ENCODE measurements around the gene CD19. TPM values are rescaled to one million over a fixed set of nuclear protein-coding genes. Genes with fewer than 3 reads are reported as not detected.
"Not testable (repeated sequence)": the region's sequence is repeated elsewhere in the genome, so short reads cannot be mapped to it uniquely, and the experiment has no call there.

CD19 gene
- 0.65 TPM for polyA plus RNA-seq (ENCODE audit: insufficient read length)

GRCh38 chr16:28931801-28932225 is at the start of gene CD19:
Gene CD19 (plus strand): TSS chr16:28931971. CDS start chr16:28932001, 30 bp downstream.
- no peak for DNase-seq (ENCODE audit: low read depth)

GRCh38 chr16:28882551-28883160 is 49.1 kb upstream of the CD19 start:
- DNase-seq (ENCODE audit: low read depth) = no peak

- DNase-seq (ENCODE audit: low read depth) = no peak
Observed at GRCh38 chr16:28883221-28883996, 48.4 kb upstream of the CD19 start.

- no peak for DNase-seq (ENCODE audit: low read depth)
Observed at GRCh38 chr16:28884045-28884444, 47.7 kb upstream of the CD19 start.

GRCh38 chr16:28886945-28887344 is 44.8 kb upstream of the CD19 start:
- no peak for DNase-seq (ENCODE audit: low read depth)

- not testable (repeated sequence) for DNase-seq (ENCODE audit: low read depth)
Observed at GRCh38 chr16:28890355-28890754, 41.4 kb upstream of the CD19 start.

- no peak for DNase-seq (ENCODE audit: low read depth)
Observed at GRCh38 chr16:28891964-28892890, 39.5 kb upstream of the CD19 start.

- no peak for DNase-seq (ENCODE audit: low read depth)
Observed at GRCh38 chr16:28893291-28893690, 38.5 kb upstream of the CD19 start.

GRCh38 chr16:28895609-28896008 is 36.2 kb upstream of the CD19 start:
- no peak for DNase-seq (ENCODE audit: low read depth)

- DNase-seq (ENCODE audit: low read depth) = no peak
Observed at GRCh38 chr16:28897826-28898225, 33.9 kb upstream of the CD19 start.

- no peak for DNase-seq (ENCODE audit: low read depth)
Observed at GRCh38 chr16:28898266-28898665, 33.5 kb upstream of the CD19 start.

GRCh38 chr16:28898942-28899341 is 32.8 kb upstream of the CD19 start:
- no peak for DNase-seq (ENCODE audit: low read depth)

GRCh38 chr16:28899882-28900590 is 31.7 kb upstream of the CD19 start:
- no peak for DNase-seq (ENCODE audit: low read depth)

- no peak for DNase-seq (ENCODE audit: low read depth)
Observed at GRCh38 chr16:28900601-28901000, 31.2 kb upstream of the CD19 start.

GRCh38 chr16:28901862-28902261 is 29.9 kb upstream of the CD19 start:
- DNase-seq (ENCODE audit: low read depth) = no peak

GRCh38 chr16:28902909-28903308 is 28.9 kb upstream of the CD19 start:
- no peak for DNase-seq (ENCODE audit: low read depth)

- DNase-seq (ENCODE audit: low read depth) = no peak
Observed at GRCh38 chr16:28903344-28904042, 28.3 kb upstream of the CD19 start.

GRCh38 chr16:28904363-28904762 is 27.4 kb upstream of the CD19 start:
- DNase-seq (ENCODE audit: low read depth) = no peak

- no peak for DNase-seq (ENCODE audit: low read depth)
Observed at GRCh38 chr16:28904828-28905227, 26.9 kb upstream of the CD19 start.

- DNase-seq (ENCODE audit: low read depth) = no peak
Observed at GRCh38 chr16:28905229-28905754, 26.5 kb upstream of the CD19 start.

All from forelimb muscle (tissue), 1 donor.